Upper lobe of right lung (tissue), 1 donor: ENCODE results near the gene TNFAIP8. TPM values are rescaled to one million over a fixed set of nuclear protein-coding genes. Genes with fewer than 3 reads are reported as not detected.

Experiments
- ATAC-seq: fragments of 200-7000 bp; cut with Tn5 transposase; one replicate; pipeline ENCODE4 v1.9.1; 2020; ENCODE audit warnings: mild to moderate bottlenecking, moderate library complexity
- DNase-seq: peaks from one replicate; pipeline ENCODE4 v3.0.0-alpha.2; 2020
- H3K27ac ChIP-seq: fragments of 200-600 bp; one replicate; pipeline ENCODE4 v1.8.0; 2022
- H3K27me3 ChIP-seq: fragments of 200-600 bp; one replicate; pipeline ENCODE4 v1.8.0; 2022; ENCODE audit warnings: mild to moderate bottlenecking
- H3K36me3 ChIP-seq: fragments of 200-600 bp; one replicate; pipeline ENCODE4 v1.8.0; 2022
- H3K4me1 ChIP-seq: fragments of 200-600 bp; one replicate; pipeline ENCODE4 v1.8.0; 2022
- H3K4me3 ChIP-seq: fragments of 200-600 bp; one replicate; pipeline ENCODE4 v1.8.0; 2022; ENCODE audit warnings: mild to moderate bottlenecking
- H3K9me3 ChIP-seq: fragments of 200-600 bp; one replicate; pipeline ENCODE4 v1.8.0; 2022
- CTCF ChIP-seq: fragments of 200-600 bp; IDR thresholded peaks from one replicate; pipeline ENCODE4 v1.8.0; 2022; ENCODE audit warnings: antibody characterized with exemption
- intact Hi-C: fragments of 100-400 bp; cut with DNase I; formaldehyde crosslinking; loops from one replicate; pipeline ENCODE4 v1.11.0; 2022
- total RNA-seq: library from RNA; stranded (reverse); fragmentation: NEBNext Ultra II Directional; extraction: Animal tissue kit (Norgen Biotek cat#: 25700); gene quantifications from one replicate; pipeline ENCODE4 v1.2.1, GENCODE V29; 2021
- donor health status: DM: no; HTN: yes; CAD: no; lungs with severe emphysema.

TNFAIP8 gene
- total RNA-seq, 1 donor from 2014 or later, result 22.4 TPM

DNA sequence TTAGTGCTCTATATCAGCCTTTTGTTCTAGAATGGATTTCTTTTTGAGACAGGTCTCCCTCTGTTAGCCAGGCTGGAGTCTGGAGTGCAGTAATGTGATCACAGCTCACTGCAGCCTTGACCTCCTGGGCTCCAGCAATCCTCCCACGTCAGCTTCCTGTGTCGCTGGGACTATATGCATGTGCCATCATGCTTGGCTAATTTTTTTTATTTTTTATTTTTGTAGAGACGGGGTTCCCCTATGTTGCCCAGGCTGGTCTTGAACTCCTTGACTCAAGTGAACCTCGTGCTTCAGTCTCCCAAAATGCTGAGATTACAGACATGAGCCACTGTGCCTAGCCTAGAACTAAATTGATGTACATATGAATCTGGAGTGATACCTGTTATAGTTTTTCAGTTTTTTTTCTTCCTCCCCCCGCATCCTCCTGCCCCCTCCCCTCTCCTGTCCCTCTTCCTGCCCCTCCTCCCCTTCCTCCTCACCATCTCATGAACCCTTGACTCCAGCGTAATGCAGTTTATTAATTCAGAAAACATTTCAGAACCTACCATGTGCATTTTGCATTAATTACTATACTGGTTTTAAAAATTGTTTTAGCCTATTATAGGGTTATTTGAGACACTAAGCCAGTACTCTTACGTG is 37.4 kb upstream of the TNFAIP8 start:
- DNase-seq (no peak), ATAC-seq (peak; percentile 35)
- peaks cover 3% of the 10 kb centered on the region for H3K4me1 ChIP-seq
- no peak for TF ChIP-seq CTCF
- no peaks in the 10 kb centered on the region for H3K9me3 ChIP-seq
- intact Hi-C loops, result no loop called here
- H3K4me3 ChIP-seq, result no peak overlapping the region
- no peaks in the 10 kb centered on the region for H3K27me3 ChIP-seq
- H3K36me3 ChIP-seq, result no peaks in the 10 kb centered on the region
- H3K27ac ChIP-seq, result no peak overlapping the region

DNA sequence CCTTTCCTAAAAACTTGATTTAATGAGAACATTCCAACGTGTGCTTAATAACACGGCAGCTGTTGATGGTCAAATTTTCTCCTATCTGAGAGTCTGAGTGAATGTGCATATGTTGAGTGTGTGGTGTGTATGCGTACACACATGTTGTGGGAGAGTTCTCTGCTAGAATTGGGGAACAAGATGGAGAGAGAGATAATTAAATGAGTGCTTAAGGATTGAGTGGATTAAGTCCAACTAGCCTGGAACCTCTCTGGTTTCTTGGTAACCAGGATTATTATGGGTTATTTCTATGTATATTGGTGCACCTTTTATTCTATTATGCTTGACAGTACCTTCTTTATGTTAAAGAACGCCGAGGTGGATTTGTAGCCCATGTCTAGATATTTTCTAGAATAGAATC is 36.4 kb upstream of the TNFAIP8 start:
- ATAC-seq, result no peak
- H3K27me3 ChIP-seq, result no peaks in the 10 kb centered on the region
- H3K9me3 ChIP-seq, result no peaks in the 10 kb centered on the region
- intact Hi-C loops, result no loop called here
- H3K36me3 ChIP-seq, result no peaks in the 10 kb centered on the region
- H3K4me1 ChIP-seq, result peaks cover 3% of the 10 kb centered on the region
- no peak for TF ChIP-seq CTCF
- H3K4me3 ChIP-seq, result no peak overlapping the region
- no peak overlapping the region for H3K27ac ChIP-seq
- no peak for DNase-seq

- Histone ChIP-seq H3K9me3 (no peaks in the 10 kb centered on the region), H3K36me3 (no peaks in the 10 kb centered on the region), H3K4me3 (no peak overlapping the region), H3K27ac (no peak overlapping the region), H3K4me1 (peaks cover 3% of the 10 kb centered on the region), H3K27me3 (no peaks in the 10 kb centered on the region)
- ATAC-seq (no peak), DNase-seq (no peak)
- no peak for TF ChIP-seq CTCF
- intact Hi-C loops, result no loop called here
These were observed 35.9 kb upstream of the TNFAIP8 start for GRCh38 chr5:119319890-119320289.

DNA sequence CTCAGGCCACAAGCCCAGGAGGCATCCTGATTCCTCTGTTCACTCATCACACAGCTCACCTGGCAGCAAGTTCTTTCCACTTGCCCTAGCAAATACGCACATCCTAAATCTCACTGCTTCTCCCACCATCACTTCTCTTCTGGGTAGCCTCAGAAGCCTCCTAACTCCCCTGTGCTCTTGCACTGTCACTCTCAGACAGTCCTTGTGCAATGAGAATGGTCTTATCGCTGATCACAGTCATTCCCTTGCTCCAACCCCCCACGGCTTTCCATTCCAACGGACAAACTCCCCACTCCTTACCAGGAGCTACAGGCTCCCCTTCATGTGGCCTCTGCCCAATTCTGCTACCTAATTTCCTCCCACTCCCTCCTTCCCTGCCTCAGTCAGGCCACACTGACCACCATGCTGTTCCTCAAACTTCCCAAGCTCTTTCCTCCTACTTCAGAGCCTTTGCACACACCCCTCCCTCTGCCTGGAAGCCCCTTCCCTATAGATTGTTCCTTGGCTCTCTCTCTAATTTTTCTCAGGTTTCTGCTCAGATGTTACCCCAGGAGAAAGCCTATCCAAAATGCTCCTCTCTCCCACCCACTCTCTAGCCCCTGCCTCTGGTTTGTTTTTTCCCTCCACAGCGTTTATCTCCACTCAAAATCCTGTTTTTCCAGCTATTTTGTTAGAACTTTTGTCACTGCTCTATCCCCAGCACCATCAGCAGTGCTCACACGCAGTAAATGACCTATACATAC is 34.1 kb upstream of the TNFAIP8 start:
- H3K4me1 ChIP-seq, result peaks cover 3% of the 10 kb centered on the region
- intact Hi-C loops, result no loop called here
- H3K36me3 ChIP-seq, result no peaks in the 10 kb centered on the region
- no peak overlapping the region for H3K4me3 ChIP-seq
- H3K27ac ChIP-seq, result no peak overlapping the region
- no peak for TF ChIP-seq CTCF
- H3K9me3 ChIP-seq, result no peaks in the 10 kb centered on the region
- ATAC-seq (no peak), DNase-seq (no peak)
- no peaks in the 10 kb centered on the region for H3K27me3 ChIP-seq

DNA sequence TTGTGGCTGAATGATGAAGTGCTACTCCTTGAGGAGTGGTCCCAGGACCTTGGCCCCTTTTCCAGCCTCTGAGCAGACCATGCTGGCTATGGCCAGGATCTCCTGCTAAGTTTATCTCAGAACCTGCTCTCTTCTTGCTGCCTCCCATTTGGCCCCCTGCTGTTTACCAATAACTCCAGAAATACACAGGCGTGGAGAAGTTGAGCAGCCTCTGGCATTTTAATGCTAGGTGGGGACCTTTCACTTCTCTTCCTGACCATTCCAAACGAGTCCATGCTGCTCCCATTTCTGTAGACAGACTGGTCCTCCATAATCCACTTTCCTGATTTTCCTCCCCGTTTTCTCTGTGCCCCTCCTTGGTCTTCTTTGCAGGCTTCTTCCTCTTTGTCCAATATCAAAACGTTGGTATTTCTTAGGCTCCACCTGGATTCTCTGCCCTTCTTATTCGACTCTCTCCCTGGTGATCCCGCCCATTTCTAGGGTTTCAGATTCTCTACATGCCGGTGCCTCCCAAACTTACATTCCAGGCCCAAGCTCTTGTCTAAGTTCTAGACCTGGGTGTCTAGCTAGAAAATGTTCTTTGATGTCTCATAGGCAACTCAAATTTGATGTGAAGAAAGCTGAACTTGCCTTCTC is 33.4 kb upstream of the TNFAIP8 start:
- no peak for TF ChIP-seq CTCF
- H3K9me3 ChIP-seq, result no peaks in the 10 kb centered on the region
- no peaks in the 10 kb centered on the region for H3K27me3 ChIP-seq
- DNase-seq (no peak), ATAC-seq (peak; percentile 7)
- intact Hi-C loops, result no loop called here
- no peak overlapping the region for H3K4me3 ChIP-seq
- H3K36me3 ChIP-seq, result no peaks in the 10 kb centered on the region
- peaks cover 3% of the 10 kb centered on the region for H3K4me1 ChIP-seq
- H3K27ac ChIP-seq, result no peak overlapping the region
